NOMO-1 (cell line): ENCODE measurements around the gene PPP1R7.
"Not testable (repeated sequence)": the region's sequence is repeated elsewhere in the genome, so short reads cannot be mapped to it uniquely, and the experiment has no call there.

Experiments
- DNase-seq, 2 experiments: peaks; one replicate each; lab custom pipeline; 2025; ENCODE audit not compliant: unreplicated experiment in 2 of 2; lab: John Stamatoyannopoulos, UW

PPP1R7 gene

DNA sequence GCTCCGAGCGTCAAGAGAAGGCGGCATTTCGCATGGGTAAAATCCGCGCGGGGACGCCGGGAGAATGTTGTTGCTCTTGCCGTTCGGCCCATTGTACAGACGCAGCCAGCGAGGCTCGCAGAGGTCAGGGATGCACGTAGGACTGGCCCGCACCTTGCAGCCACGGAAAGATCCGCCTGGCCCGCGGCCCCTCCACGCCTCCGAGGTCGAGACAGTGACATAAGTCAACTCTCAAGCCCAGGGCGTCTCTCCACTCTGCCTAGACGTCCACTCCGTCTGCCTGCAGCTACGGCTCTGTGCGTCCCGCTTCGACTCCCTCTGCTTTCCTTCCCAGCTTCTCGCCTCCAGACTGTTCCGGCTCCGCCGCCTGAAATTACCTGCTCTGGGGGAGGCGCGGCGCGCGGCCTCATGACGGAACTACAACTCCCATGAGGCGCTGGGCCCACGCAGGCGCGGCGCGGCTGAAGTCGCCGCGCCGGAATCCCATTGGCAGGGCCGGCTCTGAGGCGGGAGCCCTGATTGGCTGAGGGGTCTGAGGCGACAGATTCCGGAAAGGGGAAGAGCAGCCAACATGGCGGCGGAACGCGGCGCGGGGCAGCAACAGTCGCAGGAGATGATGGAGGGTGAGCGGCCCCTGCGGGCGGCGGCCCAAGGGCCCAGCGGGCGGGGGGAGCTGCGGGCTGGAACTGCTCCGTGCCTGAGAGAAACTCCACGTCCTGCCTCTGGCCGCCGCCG, at the start of gene PPP1R7:
Gene PPP1R7, plus strand, starts transcription at position 543 of the 735 bp plus-strand sequence. Its CDS starts 29 bp downstream, at position 572.
- peak; percentile 93 to 96 for DNase-seq

DNA sequence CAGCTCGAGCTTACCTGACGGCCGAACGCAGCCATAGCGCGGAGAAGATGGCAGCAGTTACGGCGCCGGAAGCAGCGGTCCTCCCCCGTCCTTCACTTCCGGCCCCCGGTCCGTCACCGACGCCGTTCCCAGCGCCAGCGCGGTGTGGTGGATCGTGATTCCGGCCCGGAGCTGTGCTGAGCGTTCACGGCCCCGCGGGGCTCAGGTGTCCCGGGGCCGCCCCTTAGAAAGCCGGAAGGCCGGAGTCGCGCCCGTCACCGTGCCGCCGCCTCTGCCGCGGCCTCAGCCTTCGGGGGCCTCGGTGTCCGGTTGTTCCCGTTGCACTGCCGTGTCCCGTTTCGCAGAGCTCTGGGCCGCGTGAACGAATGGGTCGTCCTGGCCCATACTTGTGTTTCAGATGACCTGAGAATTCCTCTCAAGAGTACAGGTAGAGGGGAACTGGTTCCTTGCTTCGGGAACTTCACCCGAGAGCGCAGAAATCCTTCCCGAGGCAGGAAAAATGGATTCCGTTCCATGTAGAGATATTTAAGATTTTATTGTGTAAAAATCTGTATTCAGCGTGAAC, 47.9 kb upstream of the PPP1R7 start, which contains the start of gene MTERF4:
Gene MTERF4, minus strand, starts transcription at position 49 of the 565 bp plus-strand sequence. Its CDS starts 14 bp downstream, at position 35.
- DNase-seq, result peak; percentile 75 to 84

GRCh38 chr2:241103176-241103595, 47.1 kb upstream of the PPP1R7 start:
- no peak for DNase-seq

DNA sequence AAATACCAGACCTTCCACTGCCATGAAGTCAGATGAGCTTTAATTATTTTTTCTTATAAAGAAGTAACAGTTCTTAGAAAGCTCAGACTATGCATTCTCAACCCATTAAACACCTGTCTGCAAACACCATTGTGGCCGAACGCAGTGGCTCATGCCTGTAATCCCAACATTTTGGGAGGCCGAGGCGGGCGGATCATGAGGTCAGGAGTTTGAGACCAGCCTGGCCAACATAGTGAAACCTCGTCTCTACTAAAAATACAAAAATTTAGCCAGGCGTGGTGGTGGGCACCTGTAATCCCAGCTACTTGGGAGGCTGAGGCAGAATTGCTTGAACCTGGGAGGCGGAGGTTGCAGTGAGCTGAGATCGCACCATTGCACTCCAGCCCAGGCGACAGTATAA, 45.7 kb upstream of the PPP1R7 start:
- not testable (repeated sequence) for DNase-seq

DNA sequence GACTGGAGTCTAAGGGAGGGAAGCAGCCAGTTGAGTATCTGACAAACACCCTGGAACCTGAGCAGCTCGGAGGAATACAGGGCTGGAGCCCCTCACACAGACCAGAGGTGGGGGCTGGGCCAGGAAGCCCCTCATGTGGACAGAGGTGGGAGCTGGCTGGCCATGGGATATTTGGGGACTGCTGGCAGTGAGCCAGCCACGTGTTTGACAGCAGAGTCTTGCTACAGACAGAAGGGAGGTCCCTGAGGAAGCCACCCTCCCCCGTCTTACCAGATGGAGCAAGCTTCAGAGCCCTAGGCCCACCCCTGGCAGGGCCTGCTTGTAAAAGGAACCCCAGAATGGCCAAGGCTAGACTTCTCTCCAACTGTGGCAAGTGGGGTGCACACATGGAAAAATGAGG, 44.6 kb upstream of the PPP1R7 start:
- DNase-seq, result no peak

GRCh38 chr2:241107031-241107783, 43.1 kb upstream of the PPP1R7 start:
- no peak for DNase-seq

DNA sequence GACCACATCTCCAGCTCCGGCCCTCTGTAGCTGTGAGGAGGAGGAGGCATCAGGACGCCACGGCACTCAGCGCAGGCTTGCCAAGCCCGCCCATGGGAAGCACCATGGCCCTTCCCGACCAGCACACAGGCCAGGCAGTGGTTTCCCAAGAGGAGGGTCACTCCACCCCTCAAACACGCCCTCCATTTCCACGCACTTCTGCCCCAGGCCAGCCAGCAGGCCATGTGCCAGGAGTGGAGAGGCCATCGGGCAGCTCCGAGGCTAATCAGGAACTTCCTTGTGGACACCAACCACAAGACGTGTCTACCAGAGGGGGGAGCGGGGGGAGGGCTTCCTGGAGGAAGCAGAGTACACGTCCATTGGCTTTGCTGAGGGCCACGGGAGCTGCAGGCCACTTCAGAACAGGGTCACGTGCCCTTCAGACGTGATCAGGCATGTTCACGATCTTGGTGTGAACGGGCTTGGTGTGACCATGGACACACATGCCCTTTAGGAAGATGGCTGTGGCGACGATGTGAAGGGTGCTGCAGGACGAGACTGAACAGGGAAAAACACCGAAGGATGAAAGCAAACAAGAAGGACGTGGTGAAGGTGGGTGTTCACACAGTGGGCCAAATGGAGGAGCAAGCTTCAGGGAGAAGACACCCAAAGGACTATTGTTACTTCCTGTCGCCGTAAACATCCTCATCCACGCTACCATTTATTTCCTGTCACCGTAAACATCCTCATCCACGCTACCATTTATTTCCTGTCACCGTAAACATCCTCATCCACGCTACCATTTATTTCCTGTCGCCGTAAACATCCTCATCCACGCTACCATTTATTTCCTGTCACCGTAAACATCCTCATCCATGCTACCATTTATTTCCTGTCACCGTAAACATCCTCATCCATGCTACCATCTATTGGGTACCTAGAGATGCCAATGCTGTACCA, 41.7 kb upstream of the PPP1R7 start:
- DNase-seq, result no peak

DNA sequence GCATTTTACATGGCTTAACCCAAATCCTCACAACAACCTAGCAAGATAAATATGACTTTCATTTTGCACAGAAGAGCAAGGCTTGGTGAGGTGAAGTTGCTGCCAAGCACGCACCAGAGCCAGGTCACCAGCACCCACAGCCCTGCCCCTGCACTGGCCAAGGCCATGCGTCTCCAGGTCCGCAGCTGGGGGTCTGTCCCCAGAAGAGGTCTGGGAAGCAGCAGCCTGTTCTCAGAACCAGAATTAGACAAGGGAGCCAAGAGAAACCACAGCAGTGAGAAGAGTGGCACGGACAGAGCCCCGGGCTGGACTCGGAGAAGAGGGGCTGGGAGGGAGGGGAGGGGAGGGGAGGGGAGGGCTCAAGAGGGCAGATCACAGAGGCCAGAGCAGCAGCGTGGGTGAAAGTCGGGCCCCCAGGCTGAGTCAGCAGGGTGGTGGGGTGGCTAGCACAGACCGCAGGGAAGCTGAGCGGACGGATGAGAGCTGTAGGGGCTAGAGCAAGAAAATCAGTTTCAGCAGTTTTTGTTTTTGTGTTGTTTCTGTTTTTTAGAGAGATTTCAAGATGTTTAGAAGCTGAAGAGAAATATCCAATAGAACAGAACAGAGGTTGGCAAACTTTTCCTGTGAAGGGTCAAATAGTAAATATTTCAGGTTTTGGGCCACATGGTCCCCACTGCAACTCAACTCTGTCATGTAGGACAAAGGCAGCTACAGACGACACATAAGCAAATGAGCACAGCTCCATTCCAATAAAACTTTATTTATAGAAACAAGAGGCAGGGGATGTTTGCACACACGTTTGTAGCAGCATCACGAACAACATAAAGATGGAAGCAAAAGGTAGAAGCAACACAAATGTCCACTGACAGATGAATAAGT, 40.8 kb upstream of the PPP1R7 start:
- DNase-seq, result no peak

DNA sequence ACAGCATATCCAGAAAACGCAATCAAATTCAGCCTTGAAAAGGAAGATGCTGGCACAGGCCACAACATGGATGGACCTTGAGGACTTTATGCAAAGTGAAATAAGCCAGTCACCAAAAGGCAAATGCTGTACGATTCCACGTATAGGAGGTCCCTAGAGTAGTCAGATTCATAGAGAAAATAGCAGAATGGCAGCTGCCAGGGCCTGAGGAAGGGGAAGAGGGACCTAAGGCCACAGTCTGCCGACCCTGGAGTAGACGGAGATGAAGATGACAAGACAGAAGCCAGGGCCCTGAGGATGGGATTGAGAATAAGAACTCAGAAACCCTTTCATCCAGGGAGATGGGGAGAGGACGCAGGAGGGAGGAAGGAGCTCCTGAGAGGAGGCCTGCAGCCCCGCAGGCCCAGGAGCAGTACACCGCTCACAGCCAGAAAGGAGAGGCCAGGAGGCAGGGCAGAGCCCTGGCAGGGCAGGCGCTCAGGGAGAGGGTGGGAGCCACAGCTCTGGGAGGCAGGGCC, 40.1 kb upstream of the PPP1R7 start:
- no peak for DNase-seq

- no peak for DNase-seq
Measured at GRCh38 chr2:241110607-241111439, 39.4 kb upstream of the PPP1R7 start.

DNA sequence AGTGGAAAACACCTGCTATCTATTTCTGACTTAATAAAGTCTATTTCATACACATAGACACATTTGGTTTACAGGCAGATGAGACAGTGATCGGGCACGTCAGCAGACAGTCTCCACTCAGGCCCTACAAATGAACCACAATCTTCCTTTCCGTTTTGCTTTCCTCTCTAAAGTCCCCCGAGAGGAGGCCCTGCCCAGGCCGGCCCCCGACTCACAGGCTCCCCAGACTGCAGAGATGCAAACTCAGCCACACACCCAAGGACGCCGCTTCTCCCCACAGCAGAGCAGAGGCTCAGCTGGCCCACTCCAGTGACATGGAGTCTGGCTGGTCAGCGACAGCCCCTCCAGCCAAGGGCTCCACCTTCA, 38.8 kb upstream of the PPP1R7 start:
- DNase-seq, result no peak

DNA sequence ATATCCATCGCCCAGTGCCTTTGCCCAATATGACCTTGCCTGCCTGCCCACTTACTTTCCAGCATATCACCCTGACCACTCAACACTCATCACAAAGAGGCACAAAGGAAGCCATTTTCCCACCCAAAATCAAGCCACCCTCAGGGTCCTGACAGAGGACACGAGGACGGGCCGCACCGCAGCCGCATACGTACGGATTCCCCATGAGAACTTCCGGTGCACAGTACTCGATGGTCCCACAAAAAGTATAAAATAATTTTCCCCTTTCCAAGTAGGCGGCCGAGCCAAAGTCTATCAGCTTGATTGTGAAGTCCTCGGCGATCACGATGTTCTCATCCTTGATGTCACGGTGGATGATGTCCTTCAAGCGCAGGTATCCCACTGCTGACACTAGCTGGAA, 38.2 kb upstream of the PPP1R7 start:
- DNase-seq, result no peak

DNA sequence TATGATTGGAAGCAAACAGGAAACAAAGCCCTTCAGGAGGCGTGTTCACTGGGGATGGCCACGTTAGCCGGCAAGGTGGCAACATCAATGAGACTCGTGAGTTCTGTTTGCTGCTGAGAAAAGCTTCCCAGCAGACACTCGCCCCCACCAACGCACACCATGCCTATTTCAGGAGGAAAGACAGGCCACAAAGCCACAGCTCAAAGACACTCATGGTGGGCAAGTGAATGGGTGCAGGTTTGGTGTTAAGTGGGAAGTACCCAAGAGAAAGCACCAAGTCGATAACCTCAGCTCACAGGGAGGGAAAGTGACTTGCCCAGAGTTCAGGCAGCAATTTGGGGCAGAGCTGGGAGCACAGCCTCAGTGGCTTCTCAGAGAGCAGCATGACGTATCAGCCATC, 37.7 kb upstream of the PPP1R7 start:
- DNase-seq, result no peak

GRCh38 chr2:241114836-241115235, 35.4 kb upstream of the PPP1R7 start:
- DNase-seq, result no peak

GRCh38 chr2:241115361-241115760, 34.9 kb upstream of the PPP1R7 start:
- no peak for DNase-seq

GRCh38 chr2:241116606-241117560, 33.4 kb upstream of the PPP1R7 start:
- no peak for DNase-seq

DNA sequence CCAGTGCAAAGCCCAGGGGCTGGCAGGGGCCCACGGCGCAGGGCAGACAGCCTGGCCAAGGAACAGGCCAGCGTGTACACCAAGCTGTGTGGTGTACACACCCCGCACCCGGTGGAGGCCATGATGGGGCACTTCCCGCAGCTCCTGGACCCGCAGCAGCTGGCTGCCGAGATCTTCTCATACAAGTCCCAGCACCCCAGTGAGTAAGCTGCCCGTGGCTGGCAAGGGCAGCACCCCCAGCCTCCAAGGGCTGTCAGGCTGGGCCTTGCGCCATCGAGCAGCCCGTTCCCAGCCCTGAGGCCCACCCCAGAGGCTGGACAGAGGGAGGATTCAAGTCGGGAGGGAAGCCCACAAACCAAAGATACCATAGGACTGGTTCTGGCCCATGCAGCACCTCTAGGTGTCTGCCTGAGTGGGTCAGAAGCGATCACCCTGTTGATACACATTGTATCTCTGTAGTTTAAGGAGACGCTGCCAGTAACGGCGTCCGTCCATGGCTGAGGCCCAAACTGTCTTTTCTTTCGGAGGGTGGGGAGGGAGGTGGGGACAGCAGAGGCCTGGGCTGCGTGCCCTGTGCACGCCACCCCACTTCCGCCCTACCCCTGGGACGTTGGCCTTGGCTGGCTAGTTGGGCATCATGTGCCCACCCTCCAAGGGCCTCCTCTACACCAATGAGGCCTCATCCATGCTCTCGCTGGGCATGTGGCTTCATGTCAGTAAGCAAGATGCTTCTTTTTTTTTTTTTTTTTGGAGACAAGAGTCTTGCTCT, 31.3 kb upstream of the PPP1R7 start:
- DNase-seq, result no peak
